Cardiac fibroblast (primary cell): ENCODE results near the gene LHPP.
"Not testable (repeated sequence)": the region's sequence is repeated elsewhere in the genome, so short reads cannot be mapped to it uniquely, and the experiment has no call there.

ENCODE experiments used
- DNase-seq, 2 donors: peaks; one replicate each; pipeline versions ENCODE4 v3.0.0 to v3.0.0-alpha.2; 2010; ENCODE audit warnings: low read depth in 2 of 2
- H3K4me3 ChIP-seq, 2 donors: replicated peaks in 1 of 2; 1 replicate in 1 of 2; 2 replicates in 1 of 2; pipeline ENCODE4 v1.5.1; 2011; ENCODE audit warnings: low read depth in 2 of 2, low read length in 2 of 2, mild to moderate bottlenecking in 2 of 2, moderate library complexity in 1 of 2
- CTCF ChIP-seq: IDR thresholded peaks from one replicate; pipeline ENCODE4 v1.5.1; 2011; ENCODE audit warnings: low read depth, mild to moderate bottlenecking, low read length, inconsistent platforms

Gene LHPP

DNA sequence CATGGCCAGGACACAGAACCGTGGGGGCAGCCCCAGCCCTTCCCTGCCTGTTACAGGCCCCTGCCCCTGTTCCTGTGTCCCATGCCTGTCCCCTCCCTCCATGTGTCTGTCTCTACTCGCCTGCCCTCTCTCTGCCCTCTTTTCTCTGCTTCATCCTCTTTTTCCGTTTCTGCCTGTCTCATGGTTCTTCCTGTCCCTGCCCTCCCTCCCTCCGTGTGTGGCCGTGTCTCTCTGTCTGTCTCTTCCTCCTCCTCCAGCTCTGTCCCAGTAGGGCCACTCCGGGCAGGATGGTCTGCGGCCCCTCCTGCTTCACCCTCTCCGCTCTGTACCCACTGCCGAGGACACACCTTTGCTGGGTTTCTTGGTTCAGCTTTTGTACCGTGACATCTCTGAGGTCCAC is 145.2 kb downstream of the LHPP start:
- DNase-seq: no peak
- no peak overlapping the region for H3K4me3 ChIP-seq
- TF ChIP-seq CTCF: no peak

GRCh38 chr10:124607693-124608092 is 146.1 kb downstream of the LHPP start:
- no peak overlapping the region for H3K4me3 ChIP-seq
- no peak for TF ChIP-seq CTCF

DNA sequence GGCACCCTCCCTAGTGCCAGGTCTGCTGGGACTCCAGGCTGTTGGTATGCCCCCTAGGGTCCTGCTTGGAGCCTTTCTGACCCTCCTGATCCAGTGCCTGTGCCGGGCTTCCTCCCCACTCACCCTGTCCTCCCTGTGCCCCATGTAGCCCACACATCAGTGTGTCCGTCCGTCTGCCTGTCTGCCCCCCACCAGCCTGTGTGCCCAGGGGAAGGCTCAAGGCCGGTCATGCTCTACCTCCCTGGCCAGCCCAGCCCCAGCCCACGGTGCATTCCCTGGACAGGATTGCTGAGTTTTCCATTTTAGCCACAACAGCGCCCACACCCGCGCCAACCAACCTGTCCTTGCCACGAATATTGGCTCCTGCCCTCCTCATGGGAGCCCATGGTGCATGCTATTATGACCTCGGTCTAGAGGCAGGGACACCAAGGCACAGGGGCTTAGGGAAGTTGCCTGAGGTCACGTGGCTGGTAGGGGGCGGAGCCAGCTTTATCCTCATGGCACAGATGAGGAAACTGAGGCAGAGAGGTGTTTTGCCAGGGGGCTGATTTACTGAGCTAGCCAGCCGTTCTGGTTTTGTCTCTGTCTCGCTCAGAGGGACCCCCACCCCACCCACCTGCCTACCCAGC is 146.6 kb downstream of the LHPP start:
- H3K4me3 ChIP-seq: no peak overlapping the region
- TF ChIP-seq CTCF: no peak
- DNase-seq: no peak

More at GRCh38 chr10:124607693-124608092, 146.1 kb downstream of the LHPP start:
- DNase-seq: no peak

DNA sequence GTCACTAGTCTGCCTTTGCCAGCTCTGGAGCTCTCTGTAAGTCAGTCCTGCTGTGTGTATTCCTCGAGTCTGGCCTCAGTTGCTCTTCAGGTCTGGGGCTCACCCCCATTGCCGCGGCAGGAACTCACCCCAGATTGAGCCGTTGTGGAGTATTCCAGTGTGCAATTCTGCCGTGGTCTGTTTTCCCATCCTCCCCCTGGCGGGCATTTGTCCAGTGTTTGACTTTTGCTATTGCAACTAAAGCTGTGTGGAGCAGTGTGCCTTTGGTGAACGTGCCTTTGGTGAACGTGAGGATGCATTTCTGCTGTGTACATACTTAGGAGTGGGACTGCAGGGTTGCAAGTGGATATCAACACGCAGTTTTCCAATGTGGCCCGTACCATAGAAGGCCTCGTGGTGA is 148.1 kb downstream of the LHPP start:
- no peak for DNase-seq
- no peak for TF ChIP-seq CTCF
- no peak overlapping the region for H3K4me3 ChIP-seq

GRCh38 chr10:124610186-124610585 is 148.6 kb downstream of the LHPP start:
- DNase-seq, H3K4me3 ChIP-seq: not testable (repeated sequence)

- not testable (repeated sequence) for H3K4me3 ChIP-seq
Observed at GRCh38 chr10:124610851-124611250, 149.2 kb downstream of the LHPP start.

DNA sequence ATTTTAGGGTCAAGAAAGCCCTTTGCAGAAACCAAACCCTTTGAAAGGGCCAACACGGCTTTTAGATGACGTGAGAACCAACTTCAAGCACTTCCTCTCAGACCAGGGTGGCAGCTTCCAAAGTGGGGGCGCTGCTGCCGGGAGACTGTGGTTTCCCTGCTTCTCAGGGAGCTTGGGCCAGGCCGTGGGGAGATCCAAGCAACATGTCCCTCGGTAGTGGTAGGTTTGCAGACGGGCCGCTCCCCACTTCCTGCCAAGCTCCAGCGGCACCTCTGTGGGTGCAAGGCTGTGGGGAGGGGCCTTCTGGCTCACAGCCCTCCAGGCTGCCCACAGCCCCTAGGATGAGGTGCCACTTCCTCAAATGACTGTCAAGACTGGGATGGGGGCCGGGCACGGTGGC is 150.1 kb downstream of the LHPP start:
- no peak for DNase-seq
- H3K4me3 ChIP-seq: no peak overlapping the region
- TF ChIP-seq CTCF: no peak

More at GRCh38 chr10:124610851-124611250, 149.2 kb downstream of the LHPP start:
- not testable (repeated sequence) for DNase-seq
